Esophagus squamous epithelium (tissue), 5 donors: ENCODE measurements around the gene VIPR2. TPM values are rescaled to one million over a fixed set of nuclear protein-coding genes. Genes with fewer than 3 reads are reported as not detected.

Source experiments
- DNase-seq: peaks from one replicate; lab custom pipeline; 2025; lab: John Stamatoyannopoulos, UW
- H3K27ac ChIP-seq, 4 donors: fragments of 200-600 bp; sonication (generic); one replicate each; pipeline ENCODE4 v1.5.1; 2016 to 2019; ENCODE audit warnings: mild to moderate bottlenecking in 1 of 4
- H3K27me3 ChIP-seq, 4 donors: fragments of 200-600 bp; sonication (generic); 1 replicate in 3 of 4; 2 replicates in 1 of 4; pipeline versions ENCODE4 v1.5.1 to v1.6.0; 2017 to 2021; ENCODE audit warnings: antibody characterized with exemption in 1 of 4
- H3K36me3 ChIP-seq, 3 donors: fragments of 200-600 bp; sonication (generic); one replicate each; pipeline ENCODE4 v1.5.1; 2016 to 2019
- H3K4me1 ChIP-seq, 3 donors: fragments of 200-600 bp; sonication (generic); one replicate each; pipeline ENCODE4 v1.5.1; 2017 to 2019
- H3K4me3 ChIP-seq, 4 donors: fragments of 200-600 bp; sonication (generic); 1 replicate in 3 of 4; 2 replicates in 1 of 4; pipeline ENCODE4 v1.5.1; 2016 to 2019; ENCODE audit warnings: mild to moderate bottlenecking in 2 of 4, moderate library complexity in 1 of 4
- H3K9me3 ChIP-seq, 3 donors: fragments of 200-600 bp; sonication (generic); one replicate each; pipeline ENCODE4 v1.5.1; 2016 to 2019
- CTCF ChIP-seq, 6 experiments: fragments of 450-650 bp in 4 of 6; fragments of 200-600 bp in 2 of 6; sonication (generic) in 2 of 6; IDR thresholded peaks; one replicate each; pipeline ENCODE4 v1.5.1; 2016 to 2019; ENCODE audit warnings: antibody characterized with exemption in 6 of 6, mild to moderate bottlenecking in 4 of 6, moderate library complexity in 4 of 6
- POLR2A ChIP-seq, 4 donors: fragments of 450-650 bp; IDR thresholded peaks; one replicate each; pipeline ENCODE4 v1.6.1; 2017; ENCODE audit warnings: antibody characterized with exemption in 4 of 4, mild to moderate bottlenecking in 4 of 4, moderate library complexity in 3 of 4
- WGBS, 2 donors: methylation state at CpG; one replicate each; pipeline ENCODE4 v1.1.5; 2018; 5-methylcytosine and 5-hydroxymethylcytosine counted together
- intact Hi-C: fragments of 100-400 bp; cut with DNase I; formaldehyde crosslinking; loops from one replicate; pipeline ENCODE4 v1.15.0; 2022
- total RNA-seq, 4 donors: library from RNA; depleted of rRNA; stranded (reverse); fragments of >200 nt; gene quantifications; one replicate each; pipeline ENCODE4 v1.1.0, GENCODE V29; 2016
- donor health status: DM: yes; HTN: yes; CAD: no.

Gene VIPR2
- total RNA-seq, 4 donors from 2014 or later: 0.18 to 2.1 (median 0.40) TPM

DNA sequence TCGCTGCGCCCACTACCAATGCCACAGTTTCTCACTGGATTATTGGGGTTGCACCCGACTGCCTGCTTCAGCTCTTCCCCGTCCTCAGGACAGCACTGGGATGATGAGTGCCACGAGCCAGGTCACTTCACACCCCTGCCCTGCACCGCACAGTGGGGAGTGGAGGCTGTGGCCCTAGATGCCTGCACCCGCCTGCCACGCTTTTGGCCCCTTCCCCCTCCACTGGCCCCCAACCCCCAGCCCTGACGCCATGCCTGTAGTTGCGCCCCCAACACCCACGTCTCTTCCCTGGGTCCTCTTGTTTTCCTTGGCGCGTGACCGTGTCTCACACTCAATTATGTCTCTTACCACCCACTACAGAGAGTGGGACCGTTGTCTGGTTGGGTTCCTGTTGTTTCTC, 134.3 kb downstream of the VIPR2 start:
- no peak for DNase-seq
- H3K4me3 ChIP-seq: no peak overlapping the region
- no peaks in the 10 kb centered on the region for H3K9me3 ChIP-seq
- no peak overlapping the region for H3K27ac ChIP-seq
- no peaks in the 10 kb centered on the region for H3K36me3 ChIP-seq
- no peak for TF ChIP-seq CTCF (IDR thresholded peaks at IDR 0.05)
- no peak for TF ChIP-seq POLR2A (IDR thresholded peaks at IDR 0.05)
- WGBS, 2 donors: 66 to 86% methylated on average over 11 to 15 of the region's 15 CpGs
- intact Hi-C loops: no loop called here
- peaks cover 0 to 30% (median 16%) of the 10 kb centered on the region in 3 donors for H3K4me1 ChIP-seq
- H3K27me3 ChIP-seq: no peaks in the 10 kb centered on the region

GRCh38 chr7:159009951-159010350, 134.7 kb downstream of the VIPR2 start:
- DNase-seq: no peak
- H3K27ac ChIP-seq: no peak overlapping the region
- H3K4me1 ChIP-seq: peaks cover 0 to 26% (median 13%) of the 10 kb centered on the region in 3 donors
- no peak overlapping the region for H3K4me3 ChIP-seq
- intact Hi-C loops: no loop called here
- WGBS, 2 donors: 82 to 98% methylated on average over 13 to 16 of the region's 17 CpGs
- no peaks in the 10 kb centered on the region for H3K36me3 ChIP-seq
- no peaks in the 10 kb centered on the region for H3K27me3 ChIP-seq
- H3K9me3 ChIP-seq: no peaks in the 10 kb centered on the region
- TF ChIP-seq POLR2A (IDR thresholded peaks at IDR 0.05): no peak

DNA sequence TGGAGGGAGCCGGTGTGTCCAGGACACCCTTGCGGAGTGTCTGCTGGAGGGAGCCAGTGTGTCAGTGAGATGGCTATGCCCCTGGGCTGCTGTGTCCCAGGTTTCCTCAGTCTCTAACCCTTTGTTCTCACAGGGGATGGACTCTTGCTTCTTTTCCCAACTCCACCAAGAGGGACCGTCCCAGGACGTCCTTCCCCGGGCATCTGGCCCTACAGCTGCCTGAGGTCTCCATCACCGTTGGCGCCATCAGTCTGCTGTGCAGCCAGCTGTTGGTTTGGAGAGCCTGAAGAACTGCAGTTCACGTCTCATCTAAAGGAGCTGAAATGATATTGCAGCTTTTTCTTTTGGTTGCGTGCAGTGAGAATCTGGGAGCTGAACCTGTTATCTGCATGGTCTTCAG, 136.2 kb downstream of the VIPR2 start:
- no peak for DNase-seq
- H3K9me3 ChIP-seq: no peaks in the 10 kb centered on the region
- H3K27me3 ChIP-seq: no peaks in the 10 kb centered on the region
- TF ChIP-seq CTCF (IDR thresholded peaks at IDR 0.05) (no peak), POLR2A (IDR thresholded peaks at IDR 0.05) (no peak)
- H3K27ac ChIP-seq: no peak overlapping the region
- H3K4me3 ChIP-seq: no peak overlapping the region
- intact Hi-C loops: no loop called here
- peaks cover 0 to 11% (median 0%) of the 10 kb centered on the region in 3 donors for H3K4me1 ChIP-seq
- no peaks in the 10 kb centered on the region for H3K36me3 ChIP-seq
- WGBS, 2 donors: 86 to 92% methylated on average over 7 to 8 of the region's 9 CpGs

DNA sequence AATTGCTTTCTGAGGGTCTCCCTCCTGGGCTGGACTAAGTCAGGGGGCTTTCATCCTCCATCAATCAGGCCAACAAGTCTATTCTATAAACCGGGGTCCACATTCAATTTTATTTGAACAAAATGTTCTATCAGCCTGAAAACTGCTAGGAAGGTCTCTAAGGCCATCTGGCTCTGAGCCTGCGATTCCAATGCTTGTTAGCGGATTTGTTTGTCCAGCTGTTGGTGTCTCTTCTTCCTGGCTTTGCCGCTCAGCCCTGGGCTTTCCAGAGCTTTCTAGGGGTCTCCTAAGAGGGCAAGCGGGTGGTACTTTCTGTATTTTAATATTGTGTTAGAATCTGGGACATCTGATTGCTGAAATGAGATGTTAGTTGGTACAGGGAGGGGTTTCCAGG, 136.7 kb downstream of the VIPR2 start:
- WGBS, 2 donors: 60 to 79% methylated on average over 5 of the region's 5 CpGs
- Histone ChIP-seq H3K27ac (no peak overlapping the region), H3K9me3 (no peaks in the 10 kb centered on the region), H3K4me1 (peaks cover 0 to 7% (median 0%) of the 10 kb centered on the region in 3 donors), H3K27me3 (no peaks in the 10 kb centered on the region), H3K4me3 (no peak overlapping the region), H3K36me3 (no peaks in the 10 kb centered on the region)
- no peak for DNase-seq
- TF ChIP-seq POLR2A (IDR thresholded peaks at IDR 0.05) (no peak), CTCF (IDR thresholded peaks at IDR 0.05) (no peak)
- intact Hi-C loops: no loop called here

- WGBS, 2 donors: 86 to 89% methylated on average over 14 to 19 of the region's 19 CpGs
- intact Hi-C loops: no loop called here
- Histone ChIP-seq H3K36me3 (no peaks in the 10 kb centered on the region), H3K4me1 (peaks cover 0 to 2% (median 0%) of the 10 kb centered on the region in 3 donors), H3K27ac (no peak overlapping the region), H3K27me3 (no peaks in the 10 kb centered on the region), H3K4me3 (no peak overlapping the region), H3K9me3 (no peaks in the 10 kb centered on the region)
- no peak for DNase-seq
- TF ChIP-seq POLR2A (IDR thresholded peaks at IDR 0.05) (no peak), CTCF (IDR thresholded peaks at IDR 0.05) (no peak)
Observed at GRCh38 chr7:159007364-159007995, 137.2 kb downstream of the VIPR2 start.
